Stimulated activated CD4-positive, alpha-beta T cell treated with anti-CD3 and anti-CD28 coated beads, Interleukin-4, amount 100 ng/mL, for 1 hour (primary cell): Measurements from ENCODE around the gene TRDMT1.
"Not testable (repeated sequence)": the region's sequence is repeated elsewhere in the genome, so short reads cannot be mapped to it uniquely, and the experiment has no call there.

ENCODE experiments used
- DNase-seq: peaks from one replicate; pipeline ENCODE4 v3.0.0-alpha.2; 2020

Gene TRDMT1

DNA sequence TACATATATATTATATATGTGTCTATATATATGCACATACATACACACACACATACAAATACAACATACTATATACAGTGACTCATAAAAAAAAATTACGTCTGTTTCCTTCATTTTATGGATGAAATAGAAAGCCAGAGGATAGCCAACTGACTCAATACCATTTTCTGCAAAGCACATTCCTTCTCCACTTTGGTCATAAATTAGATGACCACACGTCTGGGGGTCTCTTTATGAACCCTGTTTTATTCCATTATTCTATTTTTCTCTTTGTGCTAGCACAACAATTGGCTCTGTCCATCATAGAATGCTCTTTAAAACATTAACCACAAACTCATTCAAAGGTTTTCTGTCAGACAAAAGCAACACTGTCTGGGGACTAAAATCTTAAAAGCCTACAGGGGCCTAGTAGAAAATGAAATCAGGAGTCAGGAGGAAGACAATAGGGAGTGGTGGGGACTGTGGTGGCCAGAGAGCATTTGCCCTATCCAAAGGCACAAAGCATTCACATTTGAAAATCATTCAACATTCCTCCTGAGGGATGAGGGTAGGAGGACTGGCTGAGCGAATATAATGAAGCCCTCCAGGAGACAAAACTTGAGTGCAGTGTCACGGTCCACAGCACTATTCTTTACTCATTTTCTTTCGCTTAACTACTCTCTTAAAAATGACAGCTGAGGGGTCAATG is 76.1 kb downstream of the TRDMT1 start:
- DNase-seq, result no peak

GRCh38 chr10:17123961-17124360 is 77.5 kb downstream of the TRDMT1 start:
- no peak for DNase-seq

DNA sequence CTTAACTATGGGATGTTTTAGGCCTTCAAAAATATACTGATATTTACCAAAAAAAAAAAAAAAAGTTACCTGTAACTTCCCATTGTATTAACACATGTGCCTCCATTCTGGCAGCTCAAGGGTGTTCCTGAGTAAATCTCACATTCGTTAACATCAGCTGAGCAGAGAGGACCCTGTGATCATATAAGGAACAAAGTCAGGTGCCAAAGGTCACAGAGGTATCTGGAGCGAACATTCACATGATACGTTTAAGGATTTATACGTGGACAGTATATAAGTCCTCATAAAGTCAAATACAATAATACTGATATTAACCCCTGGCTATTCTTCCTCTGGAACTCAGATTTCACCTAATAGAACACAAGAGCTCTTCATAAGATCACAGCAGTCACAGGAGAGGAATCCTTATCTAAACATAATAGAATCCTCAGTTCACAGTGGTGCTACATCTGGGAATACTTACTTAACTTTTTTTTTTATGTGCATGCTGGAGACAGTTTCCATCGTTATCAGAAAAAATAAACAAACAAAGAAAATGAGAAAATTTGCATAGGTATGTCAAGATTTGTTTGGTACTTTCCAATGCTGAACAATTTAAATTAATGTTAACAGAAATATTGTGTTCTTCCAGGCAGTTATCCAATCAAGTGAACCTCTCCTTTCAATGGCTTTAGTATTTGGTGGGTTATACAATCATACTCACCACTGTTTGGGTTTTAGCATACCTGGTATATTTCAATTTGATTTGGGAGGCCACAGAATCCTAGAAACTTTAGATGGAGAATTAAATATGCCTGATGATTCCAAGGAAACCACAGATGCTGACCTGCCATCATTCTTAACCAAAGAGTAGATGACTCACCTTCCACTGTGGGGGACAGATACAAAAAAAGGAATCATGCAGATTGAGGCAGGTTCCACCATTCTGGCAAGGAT is 78.5 kb downstream of the TRDMT1 start:
- no peak for DNase-seq

- DNase-seq, result no peak
These were observed 79.4 kb downstream of the TRDMT1 start for GRCh38 chr10:17122052-17122451.

GRCh38 chr10:17120694-17121093 is 80.8 kb downstream of the TRDMT1 start:
- DNase-seq, result no peak

- no peak for DNase-seq
These were observed 81.6 kb downstream of the TRDMT1 start for GRCh38 chr10:17119845-17120244.

GRCh38 chr10:17116193-17116592 is 85.3 kb downstream of the TRDMT1 start:
- no peak for DNase-seq

- DNase-seq, result no peak
These were observed 85.8 kb downstream of the TRDMT1 start for GRCh38 chr10:17115683-17116082.

GRCh38 chr10:17114878-17115444 is 86.5 kb downstream of the TRDMT1 start:
- DNase-seq, result not testable (repeated sequence)

DNA sequence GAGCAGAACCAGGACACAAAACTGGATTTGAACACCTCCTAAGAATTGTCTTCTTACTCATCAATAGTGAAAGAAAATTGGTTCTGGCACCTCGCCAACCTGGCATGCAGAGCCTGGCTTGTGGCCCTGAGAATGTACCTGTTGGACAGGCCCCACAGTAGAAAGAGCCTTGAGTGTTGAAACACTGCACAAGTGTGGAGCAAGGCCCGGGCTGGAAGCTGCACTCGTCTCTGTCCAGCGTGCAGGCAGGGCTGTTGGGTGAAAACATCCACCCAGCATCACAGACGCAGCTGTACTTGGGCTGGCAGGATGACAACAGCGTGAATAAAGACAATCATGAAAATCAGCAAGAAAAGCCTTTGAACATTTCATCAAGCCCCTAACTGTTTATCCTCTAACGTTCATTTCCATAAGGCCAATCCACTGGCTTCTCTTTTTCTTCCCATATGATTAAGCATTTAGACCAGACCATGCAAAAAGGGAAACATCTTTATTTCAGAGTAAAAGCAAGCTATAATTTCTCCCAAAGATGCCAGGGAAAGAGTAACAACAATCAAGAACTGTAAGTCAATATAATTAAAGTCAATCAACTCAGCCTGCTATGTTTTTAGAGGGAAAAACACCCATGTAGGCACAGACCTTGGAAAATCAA is 87.5 kb downstream of the TRDMT1 start:
- no peak for DNase-seq

DNA sequence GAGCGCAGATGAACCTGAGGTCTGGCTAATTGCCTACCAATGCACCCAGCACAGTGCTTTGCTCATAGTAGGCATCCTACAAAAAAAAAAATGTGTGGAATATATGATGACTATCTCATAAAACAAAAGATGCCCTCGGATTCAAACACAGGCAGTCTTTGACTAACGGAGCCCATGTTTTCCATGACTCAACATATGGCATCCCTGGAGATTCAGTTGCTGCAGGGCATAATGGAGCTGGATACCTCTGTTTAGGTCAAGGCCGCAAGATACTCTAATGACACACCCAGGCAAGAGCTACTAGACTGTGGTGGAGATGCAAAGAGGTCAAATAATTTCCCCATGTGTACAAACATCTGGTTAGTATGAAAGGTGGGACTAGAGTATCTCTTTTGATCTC is 88.1 kb downstream of the TRDMT1 start:
- DNase-seq, result no peak

DNA sequence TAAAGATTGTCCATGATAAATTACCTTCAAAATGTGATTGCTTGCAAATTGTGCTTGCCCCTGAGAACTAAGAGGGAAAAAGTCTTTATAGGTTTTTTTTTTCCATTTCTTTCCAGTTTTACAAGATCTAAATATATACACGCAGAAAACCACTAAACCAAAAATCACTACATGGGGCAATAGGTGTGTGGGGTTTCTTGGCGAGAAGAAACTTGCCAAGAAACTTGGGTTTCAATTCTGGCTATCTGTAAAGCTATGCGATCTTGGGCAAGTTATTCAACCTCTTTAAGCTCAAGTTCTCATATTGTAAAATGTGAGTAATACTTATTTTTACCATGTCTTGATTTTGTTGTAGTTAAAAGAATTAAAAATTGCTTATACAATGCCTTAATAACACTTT is 88.9 kb downstream of the TRDMT1 start:
- no peak for DNase-seq

DNA sequence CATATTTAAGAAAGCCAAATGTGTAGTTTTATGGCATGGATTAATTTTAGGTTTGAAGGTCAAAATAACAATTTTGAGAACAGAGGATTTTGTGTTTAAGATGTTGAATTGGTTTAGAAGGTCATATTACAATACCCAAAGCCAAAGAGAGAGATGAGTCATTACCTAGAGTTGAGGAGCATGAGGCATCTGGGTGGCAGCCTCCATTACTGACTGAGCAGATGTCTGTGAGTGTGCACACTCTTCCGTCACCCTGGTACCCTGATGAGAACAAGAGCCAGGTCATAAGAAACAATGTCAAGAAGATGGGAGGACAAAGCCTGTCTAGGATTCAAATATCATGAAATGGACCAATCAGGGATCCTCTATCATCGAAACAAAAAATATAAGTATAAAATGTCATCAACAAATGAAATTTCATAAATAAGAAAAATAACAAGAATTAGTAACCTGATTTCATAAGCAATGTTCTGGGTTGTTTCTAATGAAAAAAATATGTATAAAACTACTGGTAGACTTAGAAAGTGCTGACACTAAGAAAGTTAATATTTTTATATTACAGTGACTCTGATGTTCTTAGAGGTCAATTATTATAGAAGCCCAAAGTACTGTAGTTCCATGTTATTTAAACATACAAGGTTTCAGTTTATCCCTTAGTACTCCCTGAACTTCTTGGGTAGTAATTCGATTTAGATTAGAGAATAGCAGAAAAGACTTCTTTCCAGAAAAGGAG is 91.8 kb downstream of the TRDMT1 start:
- no peak for DNase-seq

DNA sequence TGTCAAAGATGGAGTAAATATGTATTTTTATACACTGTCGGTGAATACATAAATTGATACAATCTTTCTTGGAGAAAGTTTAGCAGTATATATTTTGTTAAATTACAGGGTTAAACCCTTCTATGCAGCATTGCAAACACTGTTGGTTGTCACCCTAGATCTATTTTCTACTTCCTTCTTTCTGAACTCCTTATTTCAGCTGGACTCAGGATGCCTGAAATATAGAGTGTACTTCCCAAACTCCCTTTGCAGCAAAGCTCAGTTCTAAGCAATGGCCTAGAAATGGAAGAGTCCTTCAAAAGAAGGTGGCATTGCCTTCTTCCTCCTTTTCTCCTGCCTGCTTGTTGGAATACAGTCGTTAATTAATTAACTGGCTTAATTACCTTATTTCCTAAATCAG is 92.4 kb downstream of the TRDMT1 start:
- DNase-seq, result no peak

- no peak for DNase-seq
These were observed 94.5 kb downstream of the TRDMT1 start for GRCh38 chr10:17106991-17107390.

GRCh38 chr10:17101910-17102266 is 99.6 kb downstream of the TRDMT1 start:
- DNase-seq, result no peak

DNA sequence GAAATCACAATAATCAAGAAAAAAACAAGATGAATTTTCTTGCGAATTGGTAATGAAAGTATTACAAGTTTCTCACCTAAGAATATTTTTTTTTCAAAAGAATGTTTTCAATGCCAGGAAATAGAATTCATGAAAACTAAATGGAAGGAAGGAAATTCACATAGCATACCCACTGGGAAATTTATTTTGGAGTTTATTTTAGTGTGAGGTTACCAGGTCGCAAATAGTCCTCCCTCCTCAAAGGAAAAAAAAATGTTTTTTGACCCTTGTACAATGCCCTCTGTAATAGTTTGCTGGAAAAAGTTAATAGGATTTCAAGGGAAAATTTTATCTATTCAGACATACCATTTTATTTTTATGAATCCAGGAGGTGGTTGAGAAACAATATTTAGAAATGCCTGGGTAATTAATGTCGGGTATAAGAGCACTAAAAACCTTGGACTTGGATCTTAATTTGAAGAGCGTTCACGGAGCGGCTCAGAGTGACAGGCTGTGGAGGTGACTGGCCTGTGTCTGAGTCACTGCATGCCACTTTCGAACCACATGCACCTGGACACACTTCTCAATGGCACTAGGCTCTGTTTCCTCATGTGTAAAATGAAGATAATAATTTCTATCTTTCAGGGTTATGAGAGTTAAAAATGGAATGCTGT is 100.1 kb downstream of the TRDMT1 start:
- DNase-seq, result no peak

GRCh38 chr10:17100586-17100985 is 100.9 kb downstream of the TRDMT1 start:
- DNase-seq, result no peak

DNA sequence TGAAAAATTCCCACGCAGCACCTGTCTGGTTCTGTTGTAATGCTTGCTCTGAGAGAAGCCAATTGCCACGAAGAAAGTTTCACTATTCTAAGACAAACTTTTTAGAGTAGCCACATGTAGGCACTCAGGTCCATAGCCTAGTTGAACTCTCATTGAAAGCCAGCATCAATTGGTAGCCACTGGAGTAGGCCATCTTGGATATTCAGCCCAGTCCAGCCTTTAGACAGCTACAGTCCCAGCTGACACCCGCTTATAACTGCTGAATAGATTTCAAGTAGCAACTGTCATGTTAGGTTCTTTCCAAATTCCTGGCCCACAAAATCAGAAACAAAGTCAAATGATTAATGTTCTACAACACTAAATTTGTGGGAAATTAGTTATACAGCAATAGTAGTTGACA is 103.5 kb downstream of the TRDMT1 start:
- no peak for DNase-seq
